ENCODE measurements around the gene FAM200C. TPM values are rescaled to one million over a fixed set of nuclear protein-coding genes. Genes with fewer than 3 reads are reported as not detected.

FAM200C gene
- total and polyA plus RNA-seq, 9 of the 15 experiments (the other 6 are each of a cell fraction or from before 2014, with no cell fraction given), result 1.3 to 7.0 (median 1.8) TPM

- TF ChIP-seq GTF3C2 (IDR thresholded peaks at IDR 0.05; ENCODE audit: borderline replicate concordance, extremely low read depth, insufficient read length), result no peak
Measured at GRCh38 chr5:160378330-160378729, 21.5 kb downstream of the FAM200C start (continued).

GRCh38 chr5:160377651-160378050 is 22.2 kb downstream of the FAM200C start:
- CTCF ChIA-PET (ENCODE audit: low intra/inter-chr PET ratio), result no interaction called here
- no peak for FAIRE-seq
- no peak for TF ChIP-seq RCOR1 (IDR thresholded peaks at IDR 0.05; ENCODE audit: borderline replicate concordance in 1 of 2, low read depth in 2 of 2, low read length in 2 of 2)
- TF ChIP-seq RAD51 (IDR thresholded peaks at IDR 0.05; ENCODE audit: borderline replicate concordance, low read depth), result no peak
- no peak for TF ChIP-seq JUNB (CRISPR knock-in tag; conservative IDR thresholded peaks at IDR 0.05)
- no peak for TF ChIP-seq ZZZ3 (IDR thresholded peaks at IDR 0.05)
- TF ChIP-seq TCF15 (CRISPR knock-in tag; IDR thresholded peaks at IDR 0.05), result no peak
- TF ChIP-seq ZBTB9 (CRISPR knock-in tag; IDR thresholded peaks at IDR 0.05), result no peak
- no peak for TF ChIP-seq ZNF12 (CRISPR knock-in tag; IDR thresholded peaks at IDR 0.05)
- no peak for TF ChIP-seq PRPF4 (IDR thresholded peaks at IDR 0.05; ENCODE audit: insufficient read depth, low read depth, low read length, poor library complexity, severe bottlenecking)
- TF ChIP-seq ARID4B (CRISPR knock-in tag; IDR thresholded peaks at IDR 0.05), result no peak
- TF ChIP-seq FIP1L1 (IDR thresholded peaks at IDR 0.05; ENCODE audit: low read depth, low read length, poor library complexity, severe bottlenecking), result no peak

More at GRCh38 chr5:160377651-160378050, 22.2 kb downstream of the FAM200C start:
- no peaks in the 10 kb centered on the region for H4K20me1 ChIP-seq (replicated peaks; ENCODE audit: control insufficient read depth, insufficient read depth, low read length)
- no peaks in the 10 kb centered on the region for H3K79me2 ChIP-seq (ENCODE audit: control insufficient read depth, insufficient read depth, low read length)
- intact Hi-C loops (cut with micrococcal nuclease), result no loop called here
- in situ Hi-C loops (cut with MboI), result no loop called here
- no peaks in the 10 kb centered on the region for H3K36me3 ChIP-seq (ENCODE audit: control insufficient read depth, insufficient read depth, low read length)
- H3K4me2 ChIP-seq (ENCODE audit: insufficient read depth, low read length), result no peak overlapping the region
- DNase-seq (ENCODE audit: extremely low read depth in 1 of 4, low spot score in 3 of 4), result no peak
- no peak overlapping the region for H3K4me3 ChIP-seq
- no peak overlapping the region for H3K9ac ChIP-seq (ENCODE audit: insufficient read depth in 1 of 2, low read depth in 2 of 2, low read length in 2 of 2)
- 0 out of 5 replicates have a peak, but pooled peaks cover 0 to 5% of the 10 kb centered on the region in 2 experiments for H3K4me1 ChIP-seq (replicated peaks in 1 of 2; ENCODE audit: control insufficient read depth in 2 of 2, insufficient read depth in 2 of 2, low read length in 2 of 2)
- WGBS (ENCODE audit: insufficient coverage, low coverage, missing lambda C conversion rate), result 21% methylated on average over 4 of the region's 5 CpGs
- H3K27ac ChIP-seq (ENCODE audit: extremely low read depth, low read depth, low read length), result no peak overlapping the region
- ATAC-seq, result no peak
- peaks cover 3% of the 10 kb centered on the region for H3K9me1 ChIP-seq (ENCODE audit: control insufficient read depth, insufficient read depth, low read length)
- BruUV-seq (replicated peaks), result no TSS peak
- no peaks in the 10 kb centered on the region for H3K9me3 ChIP-seq (replicated peaks; ENCODE audit: control insufficient read depth, insufficient read depth, low read depth, low read length)
- POLR2A ChIA-PET, result interaction anchor here (0.9 to 1.5 kb wide), 4 partner anchors 8 to 30 kb away, joined by 3 to 6 read pairs (median 3); no protein-coding TSS in a partner anchor
- H2AFZ ChIP-seq (ENCODE audit: low read depth, low read length), result no peak overlapping the region
- H3K27me3 ChIP-seq (ENCODE audit: control insufficient read depth in 2 of 2, insufficient read depth in 2 of 2, low read length in 2 of 2), result peaks cover 0 to 9% of the 10 kb centered on the region in 2 experiments; a peak in 3 of 5 replicates

Data from K562 (cell line).